Panc1 (cell line): ENCODE measurements around the gene PIGBOS1. TPM values are rescaled to one million over a fixed set of nuclear protein-coding genes. Genes with fewer than 3 reads are reported as not detected.

Experiments used
- ATAC-seq: fragments of 200-7000 bp; cut with Tn5 transposase; 2 replicates; pipeline ENCODE4 v1.9.1; 2020; ENCODE audit warnings: mild to moderate bottlenecking, moderate library complexity
- BruUV-seq: library from RNA; stranded (reverse); fragments of 400-500 nt; replicated peaks from 2 replicates; lab custom pipeline; 2021; lab: Mats Ljungman, UMichigan
- CTCF ChIA-PET: fragments of 300-600 bp; sonication (Branson Sonifier 250); formaldehyde crosslinking; loops from one replicate; lab custom pipeline; 2022; ENCODE audit warnings: antibody characterized with exemption; lab: Charles Lee
- POLR2A ChIA-PET: fragments of 300-600 bp; sonication (Branson Sonifier 250); formaldehyde crosslinking; loops from one replicate; lab custom pipeline; 2022; ENCODE audit warnings: antibody characterized with exemption; lab: Charles Lee
- DNase-seq: peaks from one replicate; pipeline ENCODE4 v3.0.0-alpha.2; 2010; ENCODE audit warnings: low read depth, low spot score
- H3K27ac ChIP-seq: 2 replicates; pipeline ENCODE4 v1.5.1; 2011; ENCODE audit warnings: mild to moderate bottlenecking, low read length, inconsistent platforms
- H3K27me3 ChIP-seq: fragments of 200-500 bp; sonication (Bioruptor generic); 2 replicates; pipeline ENCODE4 v1.6.0; 2014; ENCODE audit warnings: low read length, inconsistent platforms; ENCODE audit not compliant: control insufficient read depth, insufficient read depth
- H3K36me3 ChIP-seq: fragments of 200-500 bp; sonication (Bioruptor generic); 2 replicates; pipeline ENCODE4 v1.5.1; 2014; ENCODE audit warnings: inconsistent platforms, mild to moderate bottlenecking, low read length, moderate library complexity; ENCODE audit not compliant: control insufficient read depth, insufficient read depth
- H3K4me1 ChIP-seq: 2 replicates; pipeline ENCODE4 v1.5.1; 2011; ENCODE audit warnings: inconsistent platforms, mild to moderate bottlenecking, low read length, moderate library complexity; ENCODE audit not compliant: control insufficient read depth, insufficient read depth
- H3K4me3 ChIP-seq, 2 experiments: 2 replicates each; pipeline ENCODE4 v1.5.1; 2011 to 2012; ENCODE audit warnings: low read depth in 2 of 2, low read length in 2 of 2, mild to moderate bottlenecking in 2 of 2, inconsistent platforms in 1 of 2, moderate library complexity in 1 of 2
- H3K9me3 ChIP-seq: fragments of 200-500 bp; sonication (Bioruptor generic); 2 replicates; pipeline ENCODE4 v1.5.1; 2014; ENCODE audit warnings: low read depth, mild to moderate bottlenecking, inconsistent platforms, low read length, moderate library complexity; ENCODE audit not compliant: control insufficient read depth, insufficient read depth
- CTCF ChIP-seq: fragments of 450-650 bp; IDR thresholded peaks from 2 replicates; pipeline ENCODE4 v1.5.1; 2017; ENCODE audit warnings: mild to moderate bottlenecking
- POLR2AphosphoS5 ChIP-seq: IDR thresholded peaks from 2 replicates; pipeline ENCODE4 v1.6.1; 2012; ENCODE audit warnings: mild to moderate bottlenecking, low read depth, low read length, moderate library complexity
- REST ChIP-seq, 2 experiments: IDR thresholded peaks; 2 replicates each; pipeline ENCODE4 v1.6.1; 2011 to 2012; ENCODE audit warnings: low read depth in 2 of 2, control low read depth in 1 of 2, low read length in 1 of 2, mild to moderate bottlenecking in 1 of 2, moderate library complexity in 1 of 2; ENCODE audit not compliant: insufficient read depth in 1 of 2
- SIN3A ChIP-seq: IDR thresholded peaks from 2 replicates; pipeline ENCODE4 v1.6.1; 2012; ENCODE audit warnings: low read depth, mild to moderate bottlenecking, low read length, moderate library complexity, borderline replicate concordance; ENCODE audit not compliant: insufficient read depth
- TCF7L2 ChIP-seq: IDR thresholded peaks from 2 replicates; pipeline ENCODE4 v1.6.1; 2011; ENCODE audit warnings: mild to moderate bottlenecking, low read depth, low read length, inconsistent platforms
- in situ Hi-C: cut with HindIII; loops from 2 replicates; pipeline ENCODE4 v1.10.0; 2016; ENCODE audit warnings: low sequenced_read_pairs, low pct_unique_long_range_greater_than_20kb
- intact Hi-C: fragments of 100-400 bp; cut with micrococcal nuclease; formaldehyde crosslinking; loops from one replicate; pipeline ENCODE4 v1.10.0; 2022; ENCODE audit not compliant: unreplicated experiment
- total RNA-seq: library from RNA; stranded (reverse); gene quantifications from one replicate; pipeline ENCODE4 v1.2.1, GENCODE V29; 2021; ENCODE audit not compliant: unreplicated experiment

Gene PIGBOS1
- total RNA-seq, 1 experiment from 2014 or later, result 13.4 TPM

GRCh38 chr15:55362641-55363040, 43.7 kb upstream of the PIGBOS1 start:
- intact Hi-C loops (no loop called here), in situ Hi-C loops (no loop called here)
- Histone ChIP-seq H3K4me1 (no peaks in the 10 kb centered on the region), H3K36me3 (no peaks in the 10 kb centered on the region), H3K9me3 (no peaks in the 10 kb centered on the region), H3K27ac (no peak overlapping the region), H3K27me3 (no peaks in the 10 kb centered on the region), H3K4me3 (no peak overlapping the region)
- ChIA-PET POLR2A (no interaction called here), CTCF (no interaction called here)
- DNase-seq (no peak), ATAC-seq (no peak)
- no peak for TF ChIP-seq REST (IDR thresholded peaks at IDR 0.05; ENCODE audit: insufficient read depth in 1 of 2, low read depth in 2 of 2, low read length in 1 of 2)
- TF ChIP-seq CTCF, result no peak
- TF ChIP-seq TCF7L2, result no peak
- TF ChIP-seq SIN3A, result no peak
- no peak for TF ChIP-seq POLR2AphosphoS5
- no TSS peak for BruUV-seq

- ChIA-PET CTCF (interaction anchor here (0.5 to 0.9 kb wide), 2 partner anchors 35 to 92 kb away, joined by 5 read pairs; no protein-coding TSS in a partner anchor), POLR2A (no interaction called here)
- DNase-seq (no peak), ATAC-seq (no peak)
- intact Hi-C loops (no loop called here), in situ Hi-C loops (no loop called here)
- BruUV-seq, result no TSS peak
- Histone ChIP-seq H3K9me3 (no peaks in the 10 kb centered on the region), H3K4me3 (no peak overlapping the region), H3K27me3 (no peaks in the 10 kb centered on the region), H3K4me1 (no peaks in the 10 kb centered on the region), H3K27ac (no peak overlapping the region), H3K36me3 (no peaks in the 10 kb centered on the region)
- TF ChIP-seq SIN3A, result no peak
- TF ChIP-seq CTCF, result no peak
- no peak for TF ChIP-seq REST (IDR thresholded peaks at IDR 0.05; ENCODE audit: insufficient read depth in 1 of 2, low read depth in 2 of 2, low read length in 1 of 2)
- TF ChIP-seq TCF7L2, result no peak
Observed at GRCh38 chr15:55361048-55361447, 42.1 kb upstream of the PIGBOS1 start.
